Activated T-cell treated with anti-CD3 and anti-CD28 coated beads, Interleukin-2, amount 50 U/mL, for 24 hours (primary cell): Measurements from ENCODE around the gene RSPO3.
"Not testable (repeated sequence)": the region's sequence is repeated elsewhere in the genome, so short reads cannot be mapped to it uniquely, and the experiment has no call there.

Source experiments
- DNase-seq: peaks from one replicate; pipeline ENCODE4 v3.0.0-alpha.2; 2020
- H3K27ac Mint-ChIP-seq: 2 replicates; pipeline ENCODE4 v1.8.0; 2020; ENCODE audit warnings: mild to moderate bottlenecking, mixed read lengths
- H3K27me3 Mint-ChIP-seq: 2 replicates; pipeline ENCODE4 v1.8.0; 2020; ENCODE audit warnings: mixed read lengths
- H3K36me3 Mint-ChIP-seq: 2 replicates; pipeline ENCODE4 v1.8.0; 2020; ENCODE audit warnings: low read depth, mixed read lengths
- H3K4me1 Mint-ChIP-seq: 2 replicates; pipeline ENCODE4 v1.8.0; 2020; ENCODE audit warnings: low read depth, mixed read lengths
- H3K4me3 Mint-ChIP-seq: 2 replicates; pipeline ENCODE4 v1.8.0; 2020; ENCODE audit warnings: mild to moderate bottlenecking, moderate library complexity, mixed read lengths
- H3K9me3 Mint-ChIP-seq: 2 replicates; pipeline ENCODE4 v1.8.0; 2020; ENCODE audit warnings: mixed read lengths

Gene RSPO3

GRCh38 chr6:127097442-127097841 lies 21.0 kb upstream of the RSPO3 start:
- H3K4me1 Mint-ChIP-seq, H3K9me3 Mint-ChIP-seq, H3K27ac Mint-ChIP-seq, H3K36me3 Mint-ChIP-seq, H3K4me3 Mint-ChIP-seq, DNase-seq: not testable (repeated sequence)
- H3K27me3 Mint-ChIP-seq: peaks cover 15% of the 10 kb centered on the region

GRCh38 chr6:127100510-127101140 lies 17.8 kb upstream of the RSPO3 start:
- Mint-ChIP-seq H3K27ac (no peak overlapping the region), H3K4me1 (no peaks in the 10 kb centered on the region), H3K9me3 (no peaks in the 10 kb centered on the region), H3K27me3 (peaks cover 12% of the 10 kb centered on the region), H3K4me3 (no peak overlapping the region), H3K36me3 (no peaks in the 10 kb centered on the region)
- no peak for DNase-seq

GRCh38 chr6:127102299-127102698 lies 16.2 kb upstream of the RSPO3 start:
- Mint-ChIP-seq H3K27ac (no peak overlapping the region), H3K4me1 (no peaks in the 10 kb centered on the region), H3K9me3 (no peaks in the 10 kb centered on the region), H3K36me3 (no peaks in the 10 kb centered on the region), H3K27me3 (peaks cover 18% of the 10 kb centered on the region), H3K4me3 (no peak overlapping the region)
- DNase-seq: no peak

- DNase-seq: no peak
- no peaks in the 10 kb centered on the region for H3K36me3 Mint-ChIP-seq
Measured at GRCh38 chr6:127102859-127103258, 15.6 kb upstream of the RSPO3 start.

GRCh38 chr6:127103482-127103881 lies 15.0 kb upstream of the RSPO3 start:
- Mint-ChIP-seq H3K4me3 (no peak overlapping the region), H3K36me3 (no peaks in the 10 kb centered on the region), H3K9me3 (no peaks in the 10 kb centered on the region), H3K4me1 (no peaks in the 10 kb centered on the region), H3K27me3 (peaks cover 27% of the 10 kb centered on the region), H3K27ac (no peak overlapping the region)
- DNase-seq: no peak

More at GRCh38 chr6:127102859-127103258, 15.6 kb upstream of the RSPO3 start:
- Mint-ChIP-seq H3K9me3 (no peaks in the 10 kb centered on the region), H3K4me3 (no peak overlapping the region), H3K27me3 (peaks cover 23% of the 10 kb centered on the region), H3K27ac (no peak overlapping the region), H3K4me1 (no peaks in the 10 kb centered on the region)

- no peak overlapping the region for H3K4me3 Mint-ChIP-seq
- peaks cover 32% of the 10 kb centered on the region for H3K27me3 Mint-ChIP-seq
- H3K36me3 Mint-ChIP-seq: no peaks in the 10 kb centered on the region
- no peak for DNase-seq
- no peak overlapping the region for H3K27ac Mint-ChIP-seq
- H3K4me1 Mint-ChIP-seq: no peaks in the 10 kb centered on the region
- H3K9me3 Mint-ChIP-seq: no peaks in the 10 kb centered on the region
Measured at GRCh38 chr6:127107916-127108315, 10.6 kb upstream of the RSPO3 start.

- no peaks in the 10 kb centered on the region for H3K4me1 Mint-ChIP-seq
- peaks cover 41% of the 10 kb centered on the region for H3K27me3 Mint-ChIP-seq
- H3K27ac Mint-ChIP-seq: no peak overlapping the region
- no peak overlapping the region for H3K4me3 Mint-ChIP-seq
- H3K36me3 Mint-ChIP-seq: no peaks in the 10 kb centered on the region
- no peaks in the 10 kb centered on the region for H3K9me3 Mint-ChIP-seq
- no peak for DNase-seq
Measured at GRCh38 chr6:127110712-127111111, 7.8 kb upstream of the RSPO3 start.

- H3K9me3 Mint-ChIP-seq: no peaks in the 10 kb centered on the region
- H3K36me3 Mint-ChIP-seq: no peaks in the 10 kb centered on the region
- DNase-seq: no peak
- H3K27ac Mint-ChIP-seq: no peak overlapping the region
- no peak overlapping the region for H3K4me3 Mint-ChIP-seq
- H3K27me3 Mint-ChIP-seq: peaks cover 44% of the 10 kb centered on the region
- H3K4me1 Mint-ChIP-seq: no peaks in the 10 kb centered on the region
Measured at GRCh38 chr6:127111526-127111925, 6.9 kb upstream of the RSPO3 start.

- no peak overlapping the region for H3K4me3 Mint-ChIP-seq
- no peak for DNase-seq
- H3K27ac Mint-ChIP-seq: no peak overlapping the region
- H3K36me3 Mint-ChIP-seq: no peaks in the 10 kb centered on the region
- H3K4me1 Mint-ChIP-seq: peaks cover 3% of the 10 kb centered on the region
- no peaks in the 10 kb centered on the region for H3K9me3 Mint-ChIP-seq
- peaks cover 53% of the 10 kb centered on the region for H3K27me3 Mint-ChIP-seq
Measured at GRCh38 chr6:127114214-127114760, 4.2 kb upstream of the RSPO3 start.

GRCh38 chr6:127115084-127115655 lies 3.3 kb upstream of the RSPO3 start:
- no peak overlapping the region for H3K4me3 Mint-ChIP-seq

GRCh38 chr6:127115746-127116145 lies 2.7 kb upstream of the RSPO3 start:
- H3K27me3 Mint-ChIP-seq: peaks cover 64% of the 10 kb centered on the region
- H3K4me3 Mint-ChIP-seq: no peak overlapping the region
- peaks cover 14% of the 10 kb centered on the region for H3K4me1 Mint-ChIP-seq
- DNase-seq: no peak
- H3K36me3 Mint-ChIP-seq: no peaks in the 10 kb centered on the region
- H3K27ac Mint-ChIP-seq: no peak overlapping the region
- H3K9me3 Mint-ChIP-seq: no peaks in the 10 kb centered on the region

More at GRCh38 chr6:127115084-127115655, 3.3 kb upstream of the RSPO3 start:
- H3K9me3 Mint-ChIP-seq: no peaks in the 10 kb centered on the region
- no peak for DNase-seq
- H3K36me3 Mint-ChIP-seq: no peaks in the 10 kb centered on the region
- peaks cover 9% of the 10 kb centered on the region for H3K4me1 Mint-ChIP-seq
- peaks cover 60% of the 10 kb centered on the region for H3K27me3 Mint-ChIP-seq
- no peak overlapping the region for H3K27ac Mint-ChIP-seq

GRCh38 chr6:127117979-127118297 lies 533 bp upstream of the RSPO3 start:
- no peak overlapping the region for H3K4me3 Mint-ChIP-seq
- H3K4me1 Mint-ChIP-seq: peaks cover 21% of the 10 kb centered on the region
- no peaks in the 10 kb centered on the region for H3K36me3 Mint-ChIP-seq
- DNase-seq: no peak
- peaks cover 78% of the 10 kb centered on the region for H3K27me3 Mint-ChIP-seq
- H3K9me3 Mint-ChIP-seq: no peaks in the 10 kb centered on the region
- H3K27ac Mint-ChIP-seq: no peak overlapping the region

GRCh38 chr6:127119102-127120022 lies 891 bp downstream of the RSPO3 start:
- Mint-ChIP-seq H3K27ac (no peak overlapping the region), H3K27me3 (peaks cover 81% of the 10 kb centered on the region), H3K36me3 (no peaks in the 10 kb centered on the region), H3K9me3 (no peaks in the 10 kb centered on the region), H3K4me1 (peaks cover 21% of the 10 kb centered on the region), H3K4me3 (peak overlapping the region; percentile 74)
- DNase-seq: peak; percentile 41

GRCh38 chr6:127120023-127120786 lies 1.7 kb downstream of the RSPO3 start:
- no peak overlapping the region for H3K27ac Mint-ChIP-seq
- no peaks in the 10 kb centered on the region for H3K36me3 Mint-ChIP-seq
- H3K9me3 Mint-ChIP-seq: no peaks in the 10 kb centered on the region
- peaks cover 81% of the 10 kb centered on the region for H3K27me3 Mint-ChIP-seq
- H3K4me3 Mint-ChIP-seq: peak overlapping the region; percentile 74
- peak; percentile 32 for DNase-seq
- H3K4me1 Mint-ChIP-seq: peaks cover 21% of the 10 kb centered on the region
